Fibroblast of lung (primary cell): ENCODE results near the gene LCE1B. TPM values are rescaled to one million over a fixed set of nuclear protein-coding genes. Genes with fewer than 3 reads are reported as not detected.

Source experiments
- DNase-seq, 2 donors: peaks; one replicate each; pipeline versions ENCODE4 v3.0.0 to v3.0.0-alpha.2; 2010; ENCODE audit warnings: low read depth in 2 of 2
- H2AFZ ChIP-seq: 2 replicates; pipeline ENCODE4 v1.5.1; 2012; ENCODE audit warnings: low read length, control low read depth, inconsistent platforms
- H3K27ac ChIP-seq: 2 replicates; pipeline ENCODE4 v1.5.1; 2011; ENCODE audit warnings: low read length, control low read depth; ENCODE audit not compliant: insufficient read depth
- H3K27me3 ChIP-seq: 2 replicates; pipeline ENCODE4 v1.5.1; 2011; ENCODE audit warnings: mild to moderate bottlenecking, low read length; ENCODE audit not compliant: control insufficient read depth, insufficient read depth
- H3K36me3 ChIP-seq: 2 replicates; pipeline ENCODE4 v1.5.1; 2011; ENCODE audit warnings: low read length; ENCODE audit not compliant: control insufficient read depth, insufficient read depth
- H3K4me1 ChIP-seq: 2 replicates; pipeline ENCODE4 v1.5.1; 2011; ENCODE audit warnings: low read length; ENCODE audit not compliant: control insufficient read depth, insufficient read depth; ENCODE audit errors: extremely low read depth
- H3K4me2 ChIP-seq: 2 replicates; pipeline ENCODE4 v1.5.1; 2011; ENCODE audit warnings: low read length, control low read depth; ENCODE audit not compliant: insufficient read depth; ENCODE audit errors: extremely low read depth
- H3K4me3 ChIP-seq, 4 experiments: fragments of 200-600 bp in 1 of 4; sonication (generic) in 1 of 4; replicated peaks in 1 of 4; 2 replicates each; pipeline ENCODE4 v1.5.1; 2011 to 2016; ENCODE audit warnings: low read length in 4 of 4, low read depth in 3 of 4, mild to moderate bottlenecking in 3 of 4, control low read depth in 2 of 4, inconsistent platforms in 1 of 4, mixed read lengths in 1 of 4; ENCODE audit not compliant: insufficient read depth in 1 of 4; ENCODE audit errors: control extremely low read depth in 1 of 4
- H3K79me2 ChIP-seq: 2 replicates; pipeline ENCODE4 v1.5.1; 2012; ENCODE audit warnings: mild to moderate bottlenecking, low read length, inconsistent platforms; ENCODE audit not compliant: control insufficient read depth, insufficient read depth
- H3K9ac ChIP-seq: 2 replicates; pipeline ENCODE4 v1.5.1; 2011; ENCODE audit warnings: mild to moderate bottlenecking, low read length, control low read depth; ENCODE audit not compliant: insufficient read depth
- H3K9me3 ChIP-seq: 2 replicates; pipeline ENCODE4 v1.5.1; 2012; ENCODE audit warnings: low read depth, low read length; ENCODE audit not compliant: control insufficient read depth, insufficient read depth
- H4K20me1 ChIP-seq: 2 replicates; pipeline ENCODE4 v1.5.1; 2011; ENCODE audit warnings: low read length; ENCODE audit not compliant: control insufficient read depth, insufficient read depth; ENCODE audit errors: extremely low read depth
- EZH2 ChIP-seq: IDR thresholded peaks from 2 replicates; pipeline ENCODE4 v1.5.1; 2012; ENCODE audit warnings: low read length, control low read depth, mild to moderate bottlenecking; ENCODE audit errors: missing control alignments
- polyA plus RNA-seq, 2 donors: library from polyadenylated mRNA; depleted of rRNA in 1 of 2; stranded (reverse) in 1 of 2; unstranded in 1 of 2; fragments of >200 nt; gene quantifications; 2 replicates each; pipeline ENCODE4 v1.2.1, GENCODE V29; 2011 to 2012; ENCODE audit warnings: missing spikeins in 1 of 2
- total RNA-seq: library from RNA; depleted of rRNA; stranded (reverse); fragments of >200 nt; gene quantifications from 2 replicates; pipeline ENCODE4 v1.2.1, GENCODE V29; 2014
- TF ChIP-seq, protein P1 (sequence below), 2 donors: IDR thresholded peaks in 1 of 2; conservative IDR thresholded peaks in 1 of 2; 1 replicate in 1 of 2; 2 replicates in 1 of 2; pipeline ENCODE4 v1.5.1; 2011 to 2012; ENCODE audit warnings: low read length in 2 of 2, control low read depth in 1 of 2, inconsistent platforms in 1 of 2, low read depth in 1 of 2, mild to moderate bottlenecking in 1 of 2

The LCE1B gene
- total and polyA plus RNA-seq, 2 donors (not counting 1 experiment from before 2014, with no cell fraction given) = not detected

DNA sequence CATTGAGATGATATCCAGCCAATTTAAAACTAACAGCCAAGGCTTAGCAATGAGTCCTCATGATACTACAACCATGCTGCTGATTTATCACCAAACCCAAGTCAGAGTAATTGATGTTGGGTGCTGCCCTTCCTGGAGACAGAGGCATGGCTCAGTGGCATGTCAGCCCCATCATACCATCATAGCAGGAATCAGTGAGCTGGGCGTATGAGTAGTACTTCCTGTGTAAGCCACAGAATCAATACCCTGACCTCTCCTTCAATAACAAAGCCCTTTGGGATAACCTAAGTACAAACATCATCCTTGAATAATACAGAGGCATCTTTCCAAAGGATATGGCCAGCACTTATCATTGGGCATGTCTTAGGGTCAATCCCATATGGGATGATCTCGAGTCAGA lies 28.7 kb upstream of the LCE1B start:
- no peaks in the 10 kb centered on the region for H3K79me2 ChIP-seq
- DNase-seq = no peak

GRCh38 chr1:152786077-152786476 lies 25.7 kb upstream of the LCE1B start, which contains the start of gene LCE1E:
Gene LCE1E, plus strand, starts transcription at chr1:152786257. Its CDS starts 1,043 bp downstream, at chr1:152787300.
- Histone ChIP-seq H3K79me2 (no peaks in the 10 kb centered on the region), H3K36me3 (no peaks in the 10 kb centered on the region), H3K27ac (no peak within 1 kb of the TSS), H3K9ac (no peak within 1 kb of the TSS), H4K20me1 (no peaks in the 10 kb centered on the region), H2AFZ (no peak within 1 kb of the TSS), H3K4me2 (no peak within 1 kb of the TSS), H3K9me3 (no peaks in the 10 kb centered on the region), H3K27me3 (no peaks in the 10 kb centered on the region), H3K4me3 (no peak within 1 kb of the TSS), H3K4me1 (peaks cover 2% of the 10 kb centered on the region)
- no peak for DNase-seq
- TF ChIP-seq, protein P1, sequence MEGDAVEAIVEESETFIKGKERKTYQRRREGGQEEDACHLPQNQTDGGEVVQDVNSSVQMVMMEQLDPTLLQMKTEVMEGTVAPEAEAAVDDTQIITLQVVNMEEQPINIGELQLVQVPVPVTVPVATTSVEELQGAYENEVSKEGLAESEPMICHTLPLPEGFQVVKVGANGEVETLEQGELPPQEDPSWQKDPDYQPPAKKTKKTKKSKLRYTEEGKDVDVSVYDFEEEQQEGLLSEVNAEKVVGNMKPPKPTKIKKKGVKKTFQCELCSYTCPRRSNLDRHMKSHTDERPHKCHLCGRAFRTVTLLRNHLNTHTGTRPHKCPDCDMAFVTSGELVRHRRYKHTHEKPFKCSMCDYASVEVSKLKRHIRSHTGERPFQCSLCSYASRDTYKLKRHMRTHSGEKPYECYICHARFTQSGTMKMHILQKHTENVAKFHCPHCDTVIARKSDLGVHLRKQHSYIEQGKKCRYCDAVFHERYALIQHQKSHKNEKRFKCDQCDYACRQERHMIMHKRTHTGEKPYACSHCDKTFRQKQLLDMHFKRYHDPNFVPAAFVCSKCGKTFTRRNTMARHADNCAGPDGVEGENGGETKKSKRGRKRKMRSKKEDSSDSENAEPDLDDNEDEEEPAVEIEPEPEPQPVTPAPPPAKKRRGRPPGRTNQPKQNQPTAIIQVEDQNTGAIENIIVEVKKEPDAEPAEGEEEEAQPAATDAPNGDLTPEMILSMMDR (conservative IDR thresholded peaks at IDR 0.05 in 1 of 2, IDR thresholded peaks at IDR 0.05 in 1 of 2; ENCODE audit: low read depth in 1 of 2, low read length in 2 of 2) = no peak
- TF ChIP-seq EZH2 = no peak

More for the DNA sequence above, 28.7 kb upstream of the LCE1B start:
- H4K20me1 ChIP-seq = no peaks in the 10 kb centered on the region
- no peak overlapping the region for H3K27ac ChIP-seq
- H3K9ac ChIP-seq = no peak overlapping the region
- H3K4me3 ChIP-seq = no peak overlapping the region
- H2AFZ ChIP-seq = no peak overlapping the region
- no peak overlapping the region for H3K4me2 ChIP-seq
- no peaks in the 10 kb centered on the region for H3K9me3 ChIP-seq
- peaks cover 2% of the 10 kb centered on the region for H3K4me1 ChIP-seq
- no peak for TF ChIP-seq EZH2
- H3K36me3 ChIP-seq = no peaks in the 10 kb centered on the region
- no peaks in the 10 kb centered on the region for H3K27me3 ChIP-seq

GRCh38 chr1:152795686-152796085 lies 16.1 kb upstream of the LCE1B start:
- no peaks in the 10 kb centered on the region for H4K20me1 ChIP-seq

More at GRCh38 chr1:152795686-152796085, 16.1 kb upstream of the LCE1B start:
- no peaks in the 10 kb centered on the region for H3K36me3 ChIP-seq
- no peaks in the 10 kb centered on the region for H3K9me3 ChIP-seq
- H3K27me3 ChIP-seq = no peaks in the 10 kb centered on the region
- no peak overlapping the region for H2AFZ ChIP-seq
- H3K27ac ChIP-seq = no peak overlapping the region
- H3K4me1 ChIP-seq = no peaks in the 10 kb centered on the region
- no peaks in the 10 kb centered on the region for H3K79me2 ChIP-seq
- no peak overlapping the region for H3K4me3 ChIP-seq
- no peak overlapping the region for H3K4me2 ChIP-seq
- TF ChIP-seq, protein P1 (conservative IDR thresholded peaks at IDR 0.05 in 1 of 2, IDR thresholded peaks at IDR 0.05 in 1 of 2; ENCODE audit: low read depth in 1 of 2, low read length in 2 of 2) = no peak
- no peak for TF ChIP-seq EZH2
- H3K9ac ChIP-seq = no peak overlapping the region
- no peak for DNase-seq
